Neuron (in vitro differentiated cells): ENCODE results near the gene OR52E8.

ENCODE experiments used
- H2AFZ ChIP-seq: one replicate; pipeline ENCODE4 v1.6.1; 2013; ENCODE audit warnings: low read depth, mild to moderate bottlenecking, inconsistent platforms, low read length, moderate library complexity
- H3K27me3 ChIP-seq: one replicate; pipeline ENCODE4 v1.6.1; 2013; ENCODE audit warnings: low read length; ENCODE audit not compliant: insufficient read depth
- H3K36me3 ChIP-seq: one replicate; pipeline ENCODE4 v1.6.1; 2013; ENCODE audit warnings: low read length; ENCODE audit not compliant: insufficient read depth
- H3K4me1 ChIP-seq: one replicate; pipeline ENCODE4 v1.6.1; 2013; ENCODE audit warnings: low read length; ENCODE audit not compliant: insufficient read depth
- H3K4me3 ChIP-seq: 2 replicates; pipeline ENCODE4 v1.5.1; 2013; ENCODE audit warnings: mild to moderate bottlenecking, low read length, moderate library complexity
- H3K9me3 ChIP-seq: one replicate; pipeline ENCODE4 v1.6.1; 2013; ENCODE audit warnings: low read length

Gene OR52E8

GRCh38 chr11:5837695-5838094, 19.8 kb downstream of the OR52E8 start:
- Histone ChIP-seq H2AFZ (no peak overlapping the region), H3K36me3 (no peaks in the 10 kb centered on the region), H3K27me3 (no peaks in the 10 kb centered on the region), H3K9me3 (no peaks in the 10 kb centered on the region), H3K4me3 (no peak overlapping the region), H3K4me1 (no peaks in the 10 kb centered on the region)

GRCh38 chr11:5833446-5833845, 24.0 kb downstream of the OR52E8 start:
- H3K36me3 ChIP-seq: no peaks in the 10 kb centered on the region
- H3K27me3 ChIP-seq: no peaks in the 10 kb centered on the region
- H3K4me1 ChIP-seq: no peaks in the 10 kb centered on the region
- H2AFZ ChIP-seq: no peak overlapping the region
- H3K4me3 ChIP-seq: no peak overlapping the region
- H3K9me3 ChIP-seq: no peaks in the 10 kb centered on the region

GRCh38 chr11:5831196-5831829, 26.2 kb downstream of the OR52E8 start:
- no peaks in the 10 kb centered on the region for H3K36me3 ChIP-seq

GRCh38 chr11:5818245-5818886, 39.1 kb downstream of the OR52E8 start:
- Histone ChIP-seq H3K4me1 (no peaks in the 10 kb centered on the region), H3K4me3 (no peak overlapping the region), H3K9me3 (no peaks in the 10 kb centered on the region), H3K36me3 (no peaks in the 10 kb centered on the region), H3K27me3 (peaks cover 2% of the 10 kb centered on the region), H2AFZ (no peak overlapping the region)

More at GRCh38 chr11:5831196-5831829, 26.2 kb downstream of the OR52E8 start:
- no peaks in the 10 kb centered on the region for H3K27me3 ChIP-seq
- no peak overlapping the region for H3K4me3 ChIP-seq
- H3K9me3 ChIP-seq: no peaks in the 10 kb centered on the region
- no peaks in the 10 kb centered on the region for H3K4me1 ChIP-seq
- no peak overlapping the region for H2AFZ ChIP-seq

GRCh38 chr11:5815534-5815933, 42.0 kb downstream of the OR52E8 start:
- Histone ChIP-seq H2AFZ (no peak overlapping the region), H3K36me3 (no peaks in the 10 kb centered on the region), H3K4me3 (no peak overlapping the region), H3K4me1 (no peaks in the 10 kb centered on the region), H3K27me3 (peaks cover 2% of the 10 kb centered on the region), H3K9me3 (no peaks in the 10 kb centered on the region)

- Histone ChIP-seq H3K27me3 (peaks cover 9% of the 10 kb centered on the region), H3K4me1 (no peaks in the 10 kb centered on the region), H3K9me3 (no peaks in the 10 kb centered on the region), H3K4me3 (no peak overlapping the region), H3K36me3 (no peaks in the 10 kb centered on the region), H2AFZ (no peak overlapping the region)
Measured at GRCh38 chr11:5809905-5810795, 47.3 kb downstream of the OR52E8 start.

- H3K27me3 ChIP-seq: peaks cover 6% of the 10 kb centered on the region
- no peaks in the 10 kb centered on the region for H3K9me3 ChIP-seq
- H3K4me3 ChIP-seq: no peak overlapping the region
Measured at GRCh38 chr11:5809122-5809519, 48.4 kb downstream of the OR52E8 start.

GRCh38 chr11:5808500-5809121, 48.9 kb downstream of the OR52E8 start, which contains the start of gene OR52N2:
OR52N2 (plus strand) TSS chr11:5808924; CDS start chr11:5820336, 11,412 bp downstream.
- no peaks in the 10 kb centered on the region for H3K4me1 ChIP-seq
- no peaks in the 10 kb centered on the region for H3K9me3 ChIP-seq
- H3K4me3 ChIP-seq: no peak within 1 kb of the TSS
- H3K36me3 ChIP-seq: no peaks in the 10 kb centered on the region
- peaks cover 6% of the 10 kb centered on the region for H3K27me3 ChIP-seq
- no peak within 1 kb of the TSS for H2AFZ ChIP-seq

More at GRCh38 chr11:5809122-5809519, 48.4 kb downstream of the OR52E8 start:
- Histone ChIP-seq H2AFZ (no peak overlapping the region), H3K36me3 (no peaks in the 10 kb centered on the region), H3K4me1 (no peaks in the 10 kb centered on the region)

GRCh38 chr11:5807580-5807979, 49.9 kb downstream of the OR52E8 start:
- H3K4me1 ChIP-seq: no peaks in the 10 kb centered on the region
- no peak overlapping the region for H2AFZ ChIP-seq
- no peaks in the 10 kb centered on the region for H3K36me3 ChIP-seq
- H3K4me3 ChIP-seq: no peak overlapping the region
- no peaks in the 10 kb centered on the region for H3K9me3 ChIP-seq
- peaks cover 6% of the 10 kb centered on the region for H3K27me3 ChIP-seq
